NCI-H1105 treated with DMSO at 0.1 percent for 48 hours (cell line): ENCODE measurements around the gene LNX2.

Source experiments
- DNase-seq: peaks from one replicate; lab custom pipeline; 2025; lab: John Stamatoyannopoulos, UW

LNX2 gene

DNA sequence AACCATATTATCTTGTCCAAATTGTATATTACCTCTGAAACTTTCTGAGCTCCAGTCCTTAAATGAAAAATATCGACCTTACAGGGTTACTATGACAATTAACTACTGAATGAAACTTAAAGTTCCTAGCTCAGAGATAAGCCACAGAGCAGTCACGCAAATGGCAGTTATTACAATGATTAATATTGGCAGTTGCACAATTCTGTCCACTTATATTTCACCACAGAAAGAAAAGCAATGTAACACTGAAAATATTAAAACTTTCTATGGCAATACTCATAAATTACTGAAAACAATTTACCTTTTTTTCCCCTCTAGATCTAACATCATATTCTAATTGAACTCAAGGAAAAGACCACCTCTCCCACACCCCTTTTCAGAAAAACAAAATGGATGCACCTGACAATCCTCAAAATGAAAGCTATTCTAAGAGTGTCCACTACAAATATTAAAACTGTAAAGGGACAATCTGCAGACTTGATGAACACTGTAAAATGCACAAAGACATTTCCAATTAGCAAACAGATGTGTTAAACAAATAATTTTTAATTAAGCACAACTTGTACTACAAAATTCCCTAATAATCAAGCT, 14.6 kb downstream of the LNX2 start:
- DNase-seq, result no peak

DNA sequence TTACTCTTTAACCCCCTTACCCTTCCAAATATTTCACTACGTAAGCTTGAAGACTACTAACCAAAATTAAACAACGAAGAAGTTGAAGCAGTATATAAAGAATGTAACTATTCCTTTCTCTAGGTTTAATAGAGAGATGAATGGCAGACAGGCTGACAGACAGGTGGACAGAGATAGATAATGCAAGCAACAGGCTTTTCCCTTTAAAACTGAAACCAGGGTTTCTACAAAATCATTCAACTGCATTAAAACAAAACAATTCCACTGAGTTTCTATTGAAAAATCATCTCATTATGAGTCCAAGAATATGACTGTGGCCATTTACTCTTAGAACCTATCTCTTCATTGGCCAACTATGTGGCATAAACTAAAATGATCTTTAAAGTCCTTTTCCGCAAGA, 15.2 kb downstream of the LNX2 start:
- DNase-seq, result no peak

DNA sequence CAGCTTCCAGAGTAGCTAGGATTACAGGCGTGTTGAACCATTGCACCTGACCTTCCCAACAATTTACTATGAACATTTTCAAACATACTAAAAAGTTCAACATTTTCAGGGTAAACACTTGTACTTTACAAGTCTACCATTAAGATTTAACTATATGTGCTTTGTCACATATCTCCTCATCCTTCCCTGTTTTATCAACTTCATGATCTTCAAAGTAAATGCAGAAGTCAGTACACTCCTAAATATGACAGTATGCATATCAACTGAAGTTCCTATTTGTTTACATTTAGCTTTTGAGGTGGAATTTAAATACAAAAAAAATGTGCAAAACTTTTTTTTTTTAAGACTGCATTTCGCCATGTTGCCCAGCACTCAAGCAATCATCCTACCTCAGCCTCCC, 18.5 kb downstream of the LNX2 start:
- DNase-seq, result no peak

DNA sequence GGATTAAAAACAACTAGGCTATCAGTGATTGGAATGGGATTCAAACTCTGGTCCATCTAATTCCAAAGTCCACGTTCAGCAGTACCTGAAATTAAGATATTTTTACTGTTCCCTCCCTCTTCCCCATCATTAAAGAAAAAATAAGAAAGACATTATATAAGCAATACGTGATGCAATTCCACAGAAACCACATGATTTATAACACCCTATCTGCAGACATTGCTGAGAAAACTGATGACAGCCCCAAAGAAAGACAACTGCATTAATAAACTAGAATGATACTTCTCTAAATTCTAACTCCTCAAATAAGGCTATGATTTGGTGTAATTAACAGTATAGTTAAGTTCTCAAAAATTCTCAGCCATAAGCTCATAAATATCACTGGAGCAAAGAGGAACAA, 19.1 kb downstream of the LNX2 start:
- no peak for DNase-seq

DNA sequence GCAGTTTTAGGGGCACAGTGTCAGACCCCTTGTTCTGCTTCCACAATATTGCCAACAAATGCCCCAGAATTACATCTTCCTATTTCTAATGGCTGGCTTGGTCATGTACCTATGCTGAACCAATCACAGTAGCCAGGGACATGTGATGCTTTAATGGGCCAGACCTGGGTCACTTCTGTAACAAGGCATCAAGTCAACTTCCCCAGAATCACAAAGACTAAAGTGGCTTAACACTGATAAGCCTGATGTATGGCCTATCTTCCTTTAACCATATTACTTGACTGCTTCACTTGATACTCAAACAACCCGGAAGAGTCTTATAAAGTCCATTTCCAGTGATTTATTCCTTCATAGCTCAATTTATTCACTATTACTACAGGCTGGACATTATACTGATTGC, 19.6 kb downstream of the LNX2 start:
- DNase-seq, result no peak

DNA sequence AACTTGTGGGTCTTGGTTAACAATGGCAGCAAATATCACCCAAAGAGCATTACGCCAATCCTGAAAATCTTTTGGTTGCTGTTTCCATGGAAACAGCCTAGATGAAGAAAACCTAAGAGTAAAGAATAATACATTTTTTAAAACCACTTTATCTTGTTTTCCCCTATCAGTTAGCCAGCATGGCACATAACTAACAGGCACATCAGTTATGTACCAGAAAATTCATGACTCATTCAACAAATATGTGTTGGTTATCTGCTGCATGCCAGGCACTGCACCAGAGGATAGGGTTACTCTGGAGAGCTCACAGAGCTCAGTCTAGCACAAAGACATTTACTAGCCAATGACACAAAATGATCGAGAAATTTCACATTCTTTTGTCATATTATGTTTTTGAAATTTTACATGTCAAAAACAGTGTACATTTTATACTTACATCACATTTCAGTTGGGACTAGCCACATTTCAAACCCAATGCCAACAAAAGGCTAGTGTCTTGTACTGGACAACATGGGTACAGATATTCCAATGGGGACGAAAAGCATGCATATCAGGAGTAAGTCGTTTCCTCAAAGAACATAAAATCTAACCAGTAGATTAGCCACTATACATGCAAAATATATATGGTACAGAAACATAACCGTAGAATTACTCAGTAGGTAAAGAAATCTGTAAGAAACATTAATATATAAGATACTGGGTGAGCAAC, 20.3 kb downstream of the LNX2 start:
- DNase-seq, result no peak

DNA sequence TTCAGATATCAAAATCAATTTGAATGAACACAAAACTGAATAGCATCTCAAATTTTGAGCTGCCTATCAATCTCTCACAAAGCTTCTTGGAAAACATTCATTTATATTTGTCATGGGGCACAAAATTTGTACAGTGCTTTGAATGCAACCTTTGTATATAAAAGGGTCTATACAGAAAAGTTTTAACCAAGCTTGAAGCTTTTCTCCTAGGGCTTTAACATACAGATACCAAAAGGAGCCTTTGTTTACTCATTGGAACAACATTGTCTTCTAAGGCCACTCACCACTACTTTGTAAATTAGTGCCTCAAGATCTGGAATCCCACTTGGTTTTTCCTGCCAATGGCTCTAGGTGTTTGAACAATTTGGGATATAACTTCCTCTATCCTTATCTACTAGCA, 21.2 kb downstream of the LNX2 start:
- no peak for DNase-seq

DNA sequence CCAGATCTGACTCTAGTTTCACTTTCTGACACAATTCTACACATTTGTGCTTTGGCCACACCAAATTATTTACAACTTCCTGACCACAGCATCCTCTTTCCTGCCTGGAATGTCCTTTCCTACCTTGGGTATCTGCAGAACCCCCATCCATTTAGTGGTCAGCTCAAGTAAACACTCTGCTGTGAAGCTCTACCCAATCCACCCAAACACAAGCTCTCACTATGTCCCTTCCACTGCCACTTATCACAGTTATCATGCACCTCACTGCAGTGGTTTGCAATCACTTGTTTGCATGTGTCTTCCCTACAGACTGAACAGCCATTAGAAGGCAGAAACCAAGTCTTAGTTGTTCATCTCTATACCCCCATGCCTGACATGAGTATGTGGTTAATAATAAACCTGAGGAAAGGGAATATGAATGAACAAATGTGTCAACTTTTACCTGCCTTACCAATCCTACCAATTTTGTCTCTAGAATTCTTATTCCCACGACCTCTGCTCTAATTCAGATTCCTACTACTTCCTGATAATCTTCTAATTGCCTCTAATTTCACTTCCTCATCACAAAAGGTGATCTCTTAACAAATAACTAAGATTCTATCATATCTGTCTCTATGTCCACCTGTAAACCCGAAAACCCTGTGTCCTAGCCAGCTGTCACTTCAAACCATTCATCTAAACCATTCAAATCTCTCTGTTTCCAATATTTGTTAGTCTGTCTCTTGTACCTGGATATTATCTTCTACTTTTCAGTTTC, 25.1 kb downstream of the LNX2 start:
- no peak for DNase-seq

DNA sequence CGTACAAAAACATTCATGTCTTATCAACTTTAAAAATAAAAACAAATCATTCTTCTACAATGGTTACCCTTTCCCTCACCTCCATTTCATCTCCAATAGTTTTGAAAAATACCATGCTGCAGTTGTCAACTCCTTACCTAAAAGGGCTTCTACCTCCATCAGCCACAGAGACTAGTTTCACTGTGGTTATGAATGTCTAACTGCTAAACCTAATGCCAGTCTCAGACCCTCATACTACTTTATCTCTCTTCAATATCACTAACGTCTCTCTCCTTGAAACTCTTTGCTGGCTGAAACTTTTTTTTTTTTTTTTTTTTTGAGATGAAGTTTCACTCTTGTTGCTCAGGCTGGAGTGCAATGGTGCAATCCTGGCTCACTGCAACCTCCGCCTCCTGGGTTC, 27.1 kb downstream of the LNX2 start:
- DNase-seq, result no peak

DNA sequence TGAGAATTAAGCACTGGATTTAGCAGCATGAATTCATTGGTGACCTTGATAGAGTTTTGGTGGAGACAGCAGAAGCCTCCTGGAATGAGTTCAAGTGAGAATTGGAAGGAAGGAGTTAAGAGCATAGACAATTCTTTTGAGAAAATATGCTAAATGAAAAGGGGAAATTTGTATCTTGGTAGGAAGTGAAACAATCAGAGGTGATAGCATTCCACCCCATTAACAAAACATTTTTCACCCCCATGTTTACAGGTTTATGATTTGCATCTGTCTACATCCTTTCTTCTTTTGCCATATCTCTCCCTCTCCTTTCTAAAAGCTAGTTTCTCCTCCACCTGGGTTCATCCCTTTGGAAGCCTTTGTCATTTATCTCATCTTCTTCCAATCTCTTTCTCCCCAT, 27.5 kb downstream of the LNX2 start:
- DNase-seq, result no peak

DNA sequence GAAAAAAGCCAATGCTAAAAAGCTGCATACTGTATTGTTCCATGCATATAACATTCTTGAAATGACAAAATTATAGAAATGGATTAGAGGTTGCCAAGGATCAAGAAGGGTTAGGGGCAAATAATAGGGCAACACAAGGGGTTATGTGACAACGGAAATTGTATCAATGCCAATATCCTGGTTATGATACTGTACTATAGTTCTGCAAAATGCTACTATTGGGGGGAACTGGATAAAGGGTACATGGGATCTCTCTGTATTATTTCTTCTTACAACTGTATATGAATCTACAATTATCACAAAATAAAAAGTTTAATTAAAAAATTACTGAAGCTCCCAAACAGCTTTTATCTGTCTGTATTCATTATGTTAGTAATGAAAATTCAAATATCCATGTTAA, 31.9 kb downstream of the LNX2 start:
- DNase-seq, result no peak

DNA sequence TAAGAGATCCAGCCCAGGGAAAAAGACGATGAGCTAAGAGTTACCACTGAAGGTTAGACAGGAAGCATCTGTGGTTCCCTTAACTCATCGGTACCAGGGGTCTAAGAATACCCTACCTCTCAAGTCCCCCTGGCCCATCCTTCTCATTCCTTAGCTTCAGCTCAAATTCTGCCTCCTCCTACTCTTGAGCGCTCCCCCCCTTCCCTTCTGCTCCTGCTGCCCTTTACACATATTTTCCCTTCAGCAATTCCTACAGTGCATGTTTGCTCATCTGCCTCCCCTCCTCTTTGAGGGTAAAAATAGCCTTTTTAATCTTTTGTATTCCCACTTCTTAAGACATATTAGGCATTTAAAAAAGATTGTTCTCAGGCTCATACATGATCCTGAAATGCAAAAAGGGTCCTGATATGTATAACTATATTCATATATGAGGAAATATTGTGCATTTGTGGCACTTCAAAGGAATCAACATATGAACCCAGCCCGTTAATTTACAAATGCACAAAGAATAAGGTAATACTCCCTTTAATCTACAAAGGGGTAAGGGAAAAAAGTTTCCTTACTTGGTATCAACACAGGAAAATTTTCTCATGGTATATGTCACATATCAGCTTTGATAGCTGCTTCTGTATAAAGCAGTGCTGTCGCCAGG, 33.1 kb downstream of the LNX2 start:
- DNase-seq, result no peak

DNA sequence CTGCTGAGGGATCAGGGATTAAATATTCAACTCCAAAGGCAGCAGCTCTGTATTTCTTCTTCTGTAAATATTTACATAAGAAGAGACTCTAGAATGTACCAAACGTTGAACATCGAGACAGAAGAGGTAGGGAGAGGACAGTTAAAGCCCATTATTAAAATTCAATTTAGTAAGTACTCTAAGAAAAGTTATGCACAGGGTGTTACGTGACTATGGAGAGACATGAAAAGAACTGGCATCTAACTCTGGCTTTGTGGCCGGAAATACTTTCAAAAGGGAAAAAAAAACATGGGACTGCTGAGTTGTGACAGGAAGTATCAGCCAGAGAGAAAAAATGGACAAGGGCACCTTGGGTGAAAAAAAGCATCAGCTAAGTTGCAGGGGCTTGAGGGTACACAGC, 36.7 kb downstream of the LNX2 start:
- DNase-seq, result no peak

DNA sequence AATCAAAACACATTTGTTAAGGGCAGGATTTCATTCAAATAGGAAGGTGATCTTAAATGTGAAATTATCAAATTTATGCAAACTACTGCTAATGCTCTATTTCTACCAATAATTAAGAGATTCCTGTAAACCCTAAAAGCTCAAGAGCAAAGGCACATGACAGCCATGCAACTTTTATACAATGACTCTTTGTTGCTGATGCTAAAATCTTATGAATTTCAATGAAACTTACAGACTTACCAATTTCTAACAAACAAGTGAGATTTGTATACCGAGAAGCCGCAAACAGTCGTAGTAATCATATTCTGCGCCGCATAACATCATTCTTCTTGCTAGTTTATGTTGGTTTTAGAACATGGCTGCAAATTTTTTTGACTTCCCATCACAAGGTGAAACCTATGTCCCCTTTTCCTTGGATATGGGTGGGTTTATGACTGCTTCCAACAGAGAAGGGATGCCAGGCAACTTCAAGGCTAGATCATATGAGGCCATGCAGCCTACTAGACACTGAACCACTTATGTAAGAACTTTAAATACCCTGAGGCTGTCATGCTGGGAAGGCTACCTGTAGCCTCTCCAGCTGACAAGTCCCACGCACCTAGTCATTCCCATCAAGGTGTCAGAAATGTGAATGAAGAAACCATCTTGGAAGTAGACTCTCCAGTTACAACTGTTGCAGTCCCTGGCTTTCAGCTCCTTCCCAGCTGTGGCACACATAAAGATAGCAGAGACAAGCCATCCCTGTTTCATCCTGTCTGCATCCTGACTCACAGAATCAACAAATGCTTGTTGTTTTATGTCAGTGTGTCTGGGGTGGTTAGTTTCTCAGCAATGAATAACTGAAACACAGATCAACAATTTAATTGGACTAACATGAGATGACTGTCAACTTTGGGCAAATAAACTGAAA, 42.0 kb downstream of the LNX2 start:
- no peak for DNase-seq

DNA sequence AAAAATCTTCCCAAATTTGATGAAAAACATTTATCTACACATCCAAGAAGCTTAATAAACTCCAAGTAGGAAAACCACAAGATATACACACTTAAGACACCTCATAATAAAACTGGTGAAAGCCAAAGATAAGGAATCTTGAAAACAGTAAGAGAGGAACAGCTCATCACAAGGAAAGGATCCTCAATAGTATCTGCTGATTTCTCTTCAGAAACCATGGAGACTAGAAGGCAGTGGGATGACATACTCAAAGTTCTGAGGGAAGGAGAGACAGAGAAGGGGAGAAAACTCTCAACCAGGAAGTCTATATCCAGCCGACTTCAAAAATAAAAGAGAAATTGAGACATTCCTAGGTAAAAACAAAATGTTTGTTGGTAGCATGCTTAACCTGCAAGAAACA, 45.7 kb downstream of the LNX2 start:
- no peak for DNase-seq

DNA sequence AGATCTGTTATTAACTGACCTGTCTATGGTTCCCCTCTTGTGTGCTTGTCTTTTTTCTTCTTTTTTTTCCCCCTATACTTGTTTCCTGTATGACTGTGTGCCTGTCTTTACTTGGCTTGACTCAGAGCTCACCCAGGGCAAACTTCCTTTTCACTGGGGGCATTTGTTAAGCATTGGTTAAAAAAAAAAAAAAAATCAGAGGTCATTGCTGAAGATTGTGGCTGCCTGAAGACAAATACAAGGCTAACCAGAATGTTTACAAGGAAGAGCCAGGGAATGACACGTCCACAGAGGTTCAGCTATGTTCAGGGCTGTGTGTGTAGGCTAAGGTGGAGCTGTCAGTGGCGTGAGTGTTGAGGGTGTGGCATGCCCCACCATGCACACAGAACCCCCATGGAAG, 47.1 kb downstream of the LNX2 start:
- no peak for DNase-seq

DNA sequence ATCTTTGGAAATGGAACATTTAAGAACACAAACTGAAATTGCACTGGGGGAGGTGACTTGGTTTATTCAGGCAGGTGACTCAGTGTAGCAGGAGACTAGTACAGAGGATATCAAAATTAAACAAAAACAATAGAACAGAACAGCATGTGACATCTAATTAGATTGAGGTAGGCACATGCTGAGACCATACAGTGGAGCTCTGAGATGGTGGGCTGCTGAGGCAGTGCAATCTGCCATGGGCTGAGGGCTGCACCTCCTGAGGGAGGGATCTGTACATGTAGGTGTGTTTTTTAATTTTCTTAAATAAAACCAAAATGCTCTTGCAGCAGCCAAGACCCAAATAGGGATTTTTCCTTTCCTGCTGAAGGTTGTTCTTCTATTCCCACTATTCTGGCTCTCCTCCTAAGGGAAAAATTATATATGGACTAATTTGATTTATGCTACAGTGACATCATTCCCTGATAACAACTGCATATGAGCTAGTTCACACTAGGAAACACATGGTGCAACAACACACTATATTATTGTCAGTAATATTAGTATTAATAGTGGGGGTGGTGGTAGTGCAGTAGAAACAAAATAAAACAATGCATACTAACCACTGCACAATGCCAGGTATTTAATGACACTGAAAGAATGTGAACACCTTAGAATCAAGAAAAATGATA, 48.0 kb downstream of the LNX2 start:
- DNase-seq, result no peak

DNA sequence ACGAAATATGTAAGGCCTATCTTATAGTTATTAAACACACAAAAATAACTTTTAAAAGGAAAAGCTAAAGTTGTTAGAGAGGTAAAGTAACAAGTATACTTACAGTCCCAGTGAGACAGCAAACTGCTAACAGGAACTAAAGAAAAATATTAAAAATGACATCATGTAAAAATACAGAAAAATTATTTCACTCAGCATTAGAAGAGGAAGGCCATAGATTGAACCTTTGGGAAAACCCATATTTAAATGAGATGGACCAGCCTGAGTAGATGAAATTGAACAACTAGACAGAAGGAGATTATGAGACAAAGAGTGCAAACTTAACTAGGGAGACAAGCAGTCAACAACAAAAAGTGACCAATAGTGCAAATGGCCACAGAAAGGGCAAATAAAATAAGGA, 49.4 kb downstream of the LNX2 start:
- DNase-seq, result no peak

DNA sequence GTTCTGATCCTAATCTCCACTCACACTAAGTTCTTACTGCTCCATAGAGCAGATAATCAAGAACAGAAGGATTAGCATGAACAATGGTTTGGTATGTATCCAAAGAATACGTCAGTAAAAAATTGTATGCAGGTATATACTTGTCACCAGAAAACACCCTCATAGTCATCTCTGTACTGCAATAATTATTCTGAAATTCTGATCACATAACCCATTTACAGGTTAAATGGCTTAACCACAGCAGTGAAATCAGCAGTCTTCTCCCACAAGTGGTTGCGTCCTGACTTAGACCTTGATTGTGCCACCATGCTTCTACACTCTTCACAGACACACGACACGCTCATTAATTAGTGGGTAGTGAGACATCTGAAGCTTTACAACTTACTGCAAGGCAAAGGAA, 50.9 kb downstream of the LNX2 start:
- DNase-seq, result no peak

DNA sequence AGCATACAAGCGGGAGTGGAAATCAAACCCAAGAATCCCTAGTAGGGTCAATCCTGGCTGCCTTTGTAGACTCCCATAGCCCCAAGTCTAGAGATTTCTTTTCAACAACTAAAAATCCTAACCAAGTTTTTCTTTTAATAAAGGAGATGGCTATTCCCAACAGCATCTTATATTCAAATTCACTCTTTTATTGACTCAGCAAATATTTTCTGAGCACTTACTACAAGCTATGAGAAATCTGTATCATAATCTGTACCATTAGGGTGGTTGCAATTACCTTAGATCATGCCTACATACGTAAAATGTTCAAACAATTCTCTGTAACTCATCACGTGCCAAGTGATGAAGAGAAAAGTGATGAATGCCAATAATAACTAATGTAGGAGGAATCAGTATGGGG, 54.5 kb downstream of the LNX2 start:
- DNase-seq, result no peak

DNA sequence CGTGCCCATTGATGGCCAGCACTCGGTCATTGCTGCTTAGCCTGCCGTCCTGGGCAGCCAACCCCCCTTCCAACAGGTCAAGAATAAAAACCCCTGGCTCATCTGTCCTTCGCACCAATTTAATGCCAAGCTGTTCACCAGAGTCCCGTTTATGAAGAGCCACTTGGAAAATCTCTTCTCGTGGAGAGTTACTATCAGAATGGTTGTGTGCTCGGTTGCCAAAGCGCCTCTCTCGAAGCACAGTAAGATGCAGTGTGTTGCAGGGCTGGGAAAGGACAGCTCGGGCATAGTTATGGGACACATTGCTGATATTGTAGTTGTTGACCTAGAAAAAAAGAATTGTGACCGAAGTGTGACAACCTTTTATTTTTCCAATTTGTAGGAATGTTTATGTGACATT, 57.9 kb downstream of the LNX2 start:
- DNase-seq, result no peak
